BJ (cell line): ENCODE results near the gene DLG2. TPM values are rescaled to one million over a fixed set of nuclear protein-coding genes. Genes with fewer than 3 reads are reported as not detected.

Experiments
- CTCF ChIA-PET: fragments of 350-600 bp; formaldehyde crosslinking; extraction: SDS; loops from one replicate; lab custom pipeline; 2021; ENCODE audit warnings: antibody characterized with exemption, inconsistent platforms; lab: Yijun Ruan, JAX
- POLR2A ChIA-PET: fragments of 300-600 bp; sonication (Branson Sonifier 250); formaldehyde crosslinking; extraction: SDS; loops from one replicate; lab custom pipeline; 2021; ENCODE audit warnings: antibody characterized with exemption; lab: Charles Lee
- DNase-seq: peaks from one replicate; pipeline ENCODE4 v3.0.0-alpha.2; 2011; ENCODE audit warnings: low read depth
- H3K27me3 ChIP-seq: 2 replicates; pipeline ENCODE4 v1.6.0; 2011; ENCODE audit warnings: low read length; ENCODE audit not compliant: control insufficient read depth, insufficient read depth
- H3K36me3 ChIP-seq: 2 replicates; pipeline ENCODE4 v1.5.1; 2011; ENCODE audit warnings: low read length; ENCODE audit not compliant: control insufficient read depth, insufficient read depth
- H3K4me3 ChIP-seq: 2 replicates; pipeline ENCODE4 v1.5.1; 2011; ENCODE audit warnings: low read depth, mild to moderate bottlenecking, control low read depth, low read length
- polyA plus RNA-seq: library from polyadenylated mRNA; depleted of rRNA; stranded (reverse); fragments of >200 nt; gene quantifications from 2 replicates; pipeline ENCODE4 v1.2.3, GENCODE V29; 2011
- TF ChIP-seq, protein P1 (sequence below): IDR thresholded peaks from 2 replicates; pipeline ENCODE4 v1.5.1; 2011; ENCODE audit warnings: low read depth, mild to moderate bottlenecking, control low read depth, inconsistent platforms, low read length, moderate library complexity; ENCODE audit not compliant: insufficient read depth

DLG2 gene
- polyA plus RNA-seq, 1 experiment: 0.28 TPM

DNA sequence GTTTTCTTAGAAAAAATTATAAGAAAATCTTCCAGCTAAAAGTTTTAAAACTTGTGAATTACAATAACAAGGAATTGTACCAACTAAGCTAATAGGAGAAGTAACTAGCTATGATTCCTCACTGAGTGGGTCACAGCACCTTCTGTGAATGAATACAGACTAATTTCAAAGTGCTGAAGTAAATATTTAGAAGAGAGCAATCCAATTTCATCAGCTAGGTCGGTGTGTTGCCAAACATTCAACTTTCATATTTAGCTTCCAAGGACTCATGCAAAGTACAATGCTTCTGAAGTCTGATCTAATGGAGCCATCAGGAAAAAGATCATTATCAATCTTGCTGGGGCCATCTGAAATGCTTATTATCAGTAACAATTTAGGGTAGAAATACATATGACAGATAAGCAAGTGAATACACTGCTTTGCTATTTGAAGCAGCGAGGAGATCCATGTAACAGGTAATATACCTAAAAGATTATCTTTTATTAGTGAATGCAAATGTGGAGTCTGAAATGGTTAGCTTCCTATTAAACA is 1590.4 kb downstream of the DLG2 start:
- H3K36me3 ChIP-seq: no peaks in the 10 kb centered on the region
- no peak for DNase-seq
- no peaks in the 10 kb centered on the region for H3K27me3 ChIP-seq
- ChIA-PET CTCF (no interaction called here), POLR2A (no interaction called here)
- TF ChIP-seq, protein P1, sequence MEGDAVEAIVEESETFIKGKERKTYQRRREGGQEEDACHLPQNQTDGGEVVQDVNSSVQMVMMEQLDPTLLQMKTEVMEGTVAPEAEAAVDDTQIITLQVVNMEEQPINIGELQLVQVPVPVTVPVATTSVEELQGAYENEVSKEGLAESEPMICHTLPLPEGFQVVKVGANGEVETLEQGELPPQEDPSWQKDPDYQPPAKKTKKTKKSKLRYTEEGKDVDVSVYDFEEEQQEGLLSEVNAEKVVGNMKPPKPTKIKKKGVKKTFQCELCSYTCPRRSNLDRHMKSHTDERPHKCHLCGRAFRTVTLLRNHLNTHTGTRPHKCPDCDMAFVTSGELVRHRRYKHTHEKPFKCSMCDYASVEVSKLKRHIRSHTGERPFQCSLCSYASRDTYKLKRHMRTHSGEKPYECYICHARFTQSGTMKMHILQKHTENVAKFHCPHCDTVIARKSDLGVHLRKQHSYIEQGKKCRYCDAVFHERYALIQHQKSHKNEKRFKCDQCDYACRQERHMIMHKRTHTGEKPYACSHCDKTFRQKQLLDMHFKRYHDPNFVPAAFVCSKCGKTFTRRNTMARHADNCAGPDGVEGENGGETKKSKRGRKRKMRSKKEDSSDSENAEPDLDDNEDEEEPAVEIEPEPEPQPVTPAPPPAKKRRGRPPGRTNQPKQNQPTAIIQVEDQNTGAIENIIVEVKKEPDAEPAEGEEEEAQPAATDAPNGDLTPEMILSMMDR: no peak
- H3K4me3 ChIP-seq: no peak overlapping the region

DNA sequence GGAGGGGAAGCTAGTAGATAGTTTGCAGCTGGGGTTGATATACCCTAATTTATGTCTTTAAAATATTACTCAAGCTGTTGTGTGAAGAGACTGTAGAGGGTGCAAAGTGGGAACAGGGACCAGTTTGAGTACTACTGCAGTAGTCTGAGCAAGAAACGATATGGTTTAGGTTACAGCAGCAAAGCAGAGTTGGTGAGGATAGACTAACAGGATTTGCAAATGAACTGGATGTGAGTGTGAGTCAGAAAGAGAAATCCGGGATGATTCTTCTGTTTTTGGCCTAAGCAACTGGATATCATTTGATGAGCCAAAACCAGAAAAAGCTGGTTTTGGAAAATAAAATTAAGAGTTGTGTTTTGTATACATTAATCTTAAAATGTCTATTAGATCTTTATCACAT is 1591.5 kb downstream of the DLG2 start:
- POLR2A ChIA-PET: no interaction called here
- Histone ChIP-seq H3K36me3 (no peaks in the 10 kb centered on the region), H3K27me3 (no peaks in the 10 kb centered on the region), H3K4me3 (no peak overlapping the region)
- CTCF ChIA-PET: no interaction called here
- TF ChIP-seq, protein P1: no peak
- DNase-seq: no peak

DNA sequence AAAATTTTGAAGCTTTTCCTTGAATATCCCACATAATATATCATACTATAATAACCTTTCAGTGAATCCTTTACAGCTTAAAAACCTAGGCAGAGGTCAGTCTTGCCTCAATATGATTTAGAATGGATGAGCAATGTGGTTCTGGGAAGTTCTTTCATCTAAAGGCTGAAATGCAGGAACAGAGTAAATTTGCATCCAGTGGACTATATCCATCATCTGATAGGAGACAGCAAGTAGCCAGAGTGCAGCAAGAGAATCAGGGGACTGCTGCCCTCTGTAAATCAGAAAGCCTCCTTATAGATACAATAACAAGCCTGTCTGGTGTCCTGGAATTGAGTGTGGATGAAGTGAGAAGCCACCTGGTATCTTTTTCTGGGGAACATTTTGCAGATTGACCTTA is 1592.7 kb downstream of the DLG2 start:
- ChIA-PET CTCF (no interaction called here), POLR2A (no interaction called here)
- Histone ChIP-seq H3K27me3 (no peaks in the 10 kb centered on the region), H3K4me3 (no peak overlapping the region), H3K36me3 (no peaks in the 10 kb centered on the region)
- DNase-seq: no peak
- TF ChIP-seq, protein P1: no peak

DNA sequence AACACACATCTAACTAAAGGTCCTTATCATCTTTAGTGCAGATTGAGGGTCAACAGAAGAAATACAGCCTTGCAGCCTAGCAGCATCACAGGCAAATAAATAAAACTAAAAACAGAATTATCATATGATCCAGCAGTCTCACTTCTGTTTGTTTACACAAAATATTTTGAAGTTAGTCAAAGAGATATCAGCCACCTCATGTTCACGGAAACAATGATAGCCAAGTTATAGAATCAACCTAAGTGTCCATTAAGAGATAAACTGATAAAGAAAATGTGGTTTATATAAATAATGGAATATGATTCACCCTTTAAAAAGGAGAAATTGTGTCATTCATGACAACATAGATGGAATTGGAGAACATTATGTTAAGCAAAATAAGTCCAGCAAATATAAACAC is 1602.9 kb downstream of the DLG2 start:
- ChIA-PET CTCF (no interaction called here), POLR2A (no interaction called here)
- H3K27me3 ChIP-seq: no peaks in the 10 kb centered on the region
- H3K4me3 ChIP-seq: no peak overlapping the region
- DNase-seq: no peak
- TF ChIP-seq, protein P1: no peak
- H3K36me3 ChIP-seq: no peaks in the 10 kb centered on the region

DNA sequence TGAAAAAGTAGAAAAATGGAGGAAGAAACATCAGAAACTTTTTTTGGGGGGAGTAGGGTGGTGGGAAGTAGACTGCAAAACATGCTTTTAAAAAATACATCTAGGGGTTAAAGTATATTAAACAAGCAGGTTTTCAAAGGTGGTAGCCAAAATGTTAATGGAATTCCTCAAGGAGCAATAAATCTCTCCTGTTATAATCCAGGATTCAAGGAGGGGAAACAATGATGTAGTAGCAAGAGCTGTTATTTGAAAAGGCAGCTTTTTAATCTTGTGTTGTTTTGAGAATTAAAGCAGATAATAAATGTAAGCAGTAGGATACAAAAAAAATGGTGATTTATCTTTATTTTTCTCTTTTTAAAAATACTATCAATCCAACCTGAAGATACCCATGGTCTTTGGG is 1604.4 kb downstream of the DLG2 start:
- no peak for DNase-seq

More for the DNA sequence above, 1604.4 kb downstream of the DLG2 start:
- ChIA-PET POLR2A (no interaction called here), CTCF (no interaction called here)
- TF ChIP-seq, protein P1: no peak
- Histone ChIP-seq H3K4me3 (no peak overlapping the region), H3K36me3 (no peaks in the 10 kb centered on the region), H3K27me3 (no peaks in the 10 kb centered on the region)
